GM21390 (cell line): ENCODE results near the gene EVI5.
"Not testable (repeated sequence)": the region's sequence is repeated elsewhere in the genome, so short reads cannot be mapped to it uniquely, and the experiment has no call there.

Source experiments
- ATAC-seq: cut with Tn5 transposase; IDR thresholded peaks from one replicate; pipeline ENCODE4 v1.9.1; 2021; ENCODE audit not compliant: unreplicated experiment

Gene EVI5

GRCh38 chr1:92749024-92749634 is 35.8 kb downstream of the EVI5 start:
- ATAC-seq: peak; percentile 73

- no peak for ATAC-seq
Measured at GRCh38 chr1:92748138-92748537, 36.8 kb downstream of the EVI5 start.

GRCh38 chr1:92747735-92748134 is 37.2 kb downstream of the EVI5 start:
- no peak for ATAC-seq

- ATAC-seq: not testable (repeated sequence)
Measured at GRCh38 chr1:92746255-92746654, 38.7 kb downstream of the EVI5 start.

- no peak for ATAC-seq
Measured at GRCh38 chr1:92743221-92743620, 41.7 kb downstream of the EVI5 start.

- no peak for ATAC-seq
Measured at GRCh38 chr1:92739669-92740524, 45.0 kb downstream of the EVI5 start.

- no peak for ATAC-seq
Measured at GRCh38 chr1:92736395-92736794, 48.5 kb downstream of the EVI5 start.

GRCh38 chr1:92730476-92730875 is 54.4 kb downstream of the EVI5 start:
- ATAC-seq: no peak

GRCh38 chr1:92728697-92729096 is 56.2 kb downstream of the EVI5 start:
- no peak for ATAC-seq

GRCh38 chr1:92723713-92724112 is 61.2 kb downstream of the EVI5 start:
- ATAC-seq: not testable (repeated sequence)

- ATAC-seq: no peak
Measured at GRCh38 chr1:92721886-92722285, 63.0 kb downstream of the EVI5 start.

GRCh38 chr1:92721157-92721556 is 63.8 kb downstream of the EVI5 start:
- ATAC-seq: not testable (repeated sequence)

GRCh38 chr1:92715476-92715951 is 69.4 kb downstream of the EVI5 start:
- ATAC-seq: not testable (repeated sequence)

GRCh38 chr1:92713939-92714338 is 71.0 kb downstream of the EVI5 start:
- no peak for ATAC-seq

- ATAC-seq: no peak
Measured at GRCh38 chr1:92711473-92712165, 73.3 kb downstream of the EVI5 start.

GRCh38 chr1:92709738-92710137 is 75.2 kb downstream of the EVI5 start:
- ATAC-seq: no peak

GRCh38 chr1:92708368-92708950 is 76.4 kb downstream of the EVI5 start:
- ATAC-seq: no peak

GRCh38 chr1:92707709-92708108 is 77.2 kb downstream of the EVI5 start:
- ATAC-seq: no peak

GRCh38 chr1:92707292-92707691 is 77.6 kb downstream of the EVI5 start:
- no peak for ATAC-seq

GRCh38 chr1:92705446-92705845 is 79.5 kb downstream of the EVI5 start:
- no peak for ATAC-seq

- ATAC-seq: no peak
Measured at GRCh38 chr1:92701147-92701546, 83.8 kb downstream of the EVI5 start.
